ENCODE results near the gene NFS1.
"Not testable (repeated sequence)": the region's sequence is repeated elsewhere in the genome, so short reads cannot be mapped to it uniquely, and the experiment has no call there.

NFS1 gene

DNA sequence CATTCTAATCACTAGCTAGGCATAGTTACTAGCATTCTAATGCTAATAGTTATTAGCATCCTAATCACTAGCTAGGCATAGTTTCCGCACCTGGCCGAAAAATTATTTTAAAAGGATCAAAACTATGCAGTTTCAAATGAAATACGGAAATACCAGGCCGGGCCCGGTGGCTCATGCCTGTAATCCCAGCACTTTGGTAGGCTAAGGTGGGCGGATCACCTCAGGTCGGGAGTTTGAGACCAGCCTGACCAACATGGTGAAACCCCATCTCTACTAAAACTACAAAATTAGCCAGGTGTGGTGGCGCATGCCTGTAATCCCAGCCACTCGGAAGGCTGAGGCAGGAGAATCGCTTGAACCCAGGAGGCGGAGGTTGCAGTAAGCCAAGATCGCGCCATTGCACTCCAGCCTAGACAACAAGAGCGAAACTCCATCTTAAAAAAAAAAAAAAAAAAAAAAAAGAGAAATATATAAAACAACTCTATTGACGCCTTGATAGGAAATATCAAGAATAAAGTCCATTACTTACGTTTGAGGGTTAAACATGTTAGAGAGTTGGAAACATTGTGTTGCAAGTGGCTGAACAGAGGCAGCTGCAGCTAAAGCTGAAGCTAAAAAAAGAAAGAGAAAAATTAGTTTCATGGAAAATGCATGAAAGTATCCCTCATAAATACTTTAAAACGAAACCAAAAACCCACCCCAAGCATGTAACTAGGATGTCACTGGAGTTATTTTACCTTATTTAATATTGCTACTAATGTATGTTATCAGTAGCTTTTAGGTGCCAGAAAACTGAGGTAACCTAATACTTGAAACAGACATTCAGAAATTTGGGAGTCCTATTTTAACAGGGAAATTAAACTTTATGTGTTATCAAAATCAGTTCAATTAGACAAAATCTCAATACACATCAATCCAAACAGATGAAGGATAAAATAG, 7.7 kb upstream of the NFS1 start:
- not testable (repeated sequence) for DNase-seq (ENCODE audit: low spot score)

DNA sequence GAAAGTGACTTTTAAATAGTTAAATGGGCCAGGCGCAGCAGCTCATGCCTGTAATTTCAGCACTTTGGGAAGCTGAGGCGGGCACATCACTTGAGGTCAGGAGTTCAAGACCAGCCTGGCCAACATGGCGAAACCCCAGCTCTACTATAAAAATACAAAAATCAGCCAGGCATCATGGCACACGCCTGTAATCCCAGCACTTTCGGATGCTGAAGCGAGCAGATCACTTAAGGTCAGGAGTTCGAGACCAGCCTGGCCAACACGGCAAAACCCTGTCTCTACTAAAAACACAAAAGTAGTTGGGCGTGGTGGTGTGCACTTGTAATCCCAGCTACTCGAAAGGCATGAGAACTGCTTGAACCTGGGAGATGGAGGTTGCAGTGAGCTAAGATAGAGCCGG, 6.7 kb upstream of the NFS1 start:
- DNase-seq (ENCODE audit: low spot score), result not testable (repeated sequence)

DNA sequence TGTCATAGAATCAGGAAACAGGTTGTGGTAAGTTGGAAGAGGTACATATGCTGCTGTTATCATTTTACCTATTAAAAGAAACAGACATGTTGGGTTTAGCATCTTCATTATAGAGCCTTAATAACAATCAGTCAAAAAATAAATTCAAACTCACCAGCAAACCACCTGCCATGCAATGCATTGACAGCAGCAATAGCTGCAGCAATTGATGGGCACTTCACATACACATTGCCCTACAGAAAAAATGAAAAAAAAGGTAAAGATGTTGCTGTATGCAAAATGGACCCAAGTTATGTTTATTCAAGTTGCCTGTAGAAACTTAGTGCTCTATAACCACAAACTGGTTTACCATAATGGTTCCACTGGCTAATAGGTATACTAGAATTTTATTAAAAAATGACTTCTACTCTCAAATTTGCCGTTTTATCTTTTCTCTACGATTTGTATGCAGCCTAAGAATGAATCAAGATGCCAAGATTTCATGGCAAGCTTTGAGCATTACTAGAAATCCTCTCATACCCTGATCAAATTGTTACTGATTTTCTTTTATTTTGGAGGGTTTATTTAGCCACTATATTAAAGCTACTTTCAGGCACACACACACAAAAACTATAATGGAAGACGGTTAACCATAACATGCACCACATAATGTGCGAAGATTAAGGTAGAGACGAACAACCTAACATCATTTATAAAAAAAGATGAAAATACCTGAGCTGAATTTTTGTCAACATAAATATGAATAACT, 5.5 kb upstream of the NFS1 start:
- no peak for DNase-seq (ENCODE audit: low spot score)

DNA sequence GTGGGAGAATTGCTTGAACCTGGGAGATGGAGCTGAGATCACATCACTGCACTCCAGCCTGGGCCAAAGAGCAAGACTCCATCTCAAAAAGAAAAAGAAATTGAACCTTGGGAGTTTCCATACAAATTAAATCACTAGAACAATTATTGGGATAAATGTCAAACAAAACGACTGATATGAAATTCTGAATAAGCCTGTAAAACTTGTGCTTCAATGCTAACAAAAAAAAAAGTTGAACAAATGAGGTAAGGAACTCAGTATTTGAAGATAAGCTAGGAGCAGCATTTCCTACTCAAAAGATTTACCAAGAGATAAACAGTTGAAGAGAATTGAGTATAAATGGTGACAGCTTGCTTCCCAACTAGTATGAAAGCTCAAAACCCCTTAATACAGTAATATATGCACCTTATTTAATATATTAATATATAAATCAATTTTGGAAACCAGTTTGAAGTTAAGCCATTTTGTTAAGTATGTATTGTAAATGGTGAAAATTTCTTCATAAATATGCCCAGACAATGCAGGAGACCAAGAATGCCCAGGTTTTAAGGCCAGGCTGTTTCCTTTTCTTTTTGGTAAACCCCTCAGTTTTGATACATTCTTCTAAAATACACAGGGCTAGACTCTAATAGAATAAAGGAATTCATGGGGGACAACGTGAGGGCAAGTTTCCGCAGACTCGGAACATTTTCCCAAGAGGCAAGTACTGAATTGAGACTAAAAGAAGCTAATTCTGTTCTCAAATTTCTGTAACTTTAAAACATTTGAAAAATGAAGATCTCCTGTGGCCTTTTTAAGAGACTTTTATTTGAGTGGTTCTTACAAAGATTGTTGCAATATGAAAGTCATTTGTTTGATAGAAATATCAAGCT, 3.9 kb upstream of the NFS1 start:
- no peak for DNase-seq (ENCODE audit: low spot score)

DNA sequence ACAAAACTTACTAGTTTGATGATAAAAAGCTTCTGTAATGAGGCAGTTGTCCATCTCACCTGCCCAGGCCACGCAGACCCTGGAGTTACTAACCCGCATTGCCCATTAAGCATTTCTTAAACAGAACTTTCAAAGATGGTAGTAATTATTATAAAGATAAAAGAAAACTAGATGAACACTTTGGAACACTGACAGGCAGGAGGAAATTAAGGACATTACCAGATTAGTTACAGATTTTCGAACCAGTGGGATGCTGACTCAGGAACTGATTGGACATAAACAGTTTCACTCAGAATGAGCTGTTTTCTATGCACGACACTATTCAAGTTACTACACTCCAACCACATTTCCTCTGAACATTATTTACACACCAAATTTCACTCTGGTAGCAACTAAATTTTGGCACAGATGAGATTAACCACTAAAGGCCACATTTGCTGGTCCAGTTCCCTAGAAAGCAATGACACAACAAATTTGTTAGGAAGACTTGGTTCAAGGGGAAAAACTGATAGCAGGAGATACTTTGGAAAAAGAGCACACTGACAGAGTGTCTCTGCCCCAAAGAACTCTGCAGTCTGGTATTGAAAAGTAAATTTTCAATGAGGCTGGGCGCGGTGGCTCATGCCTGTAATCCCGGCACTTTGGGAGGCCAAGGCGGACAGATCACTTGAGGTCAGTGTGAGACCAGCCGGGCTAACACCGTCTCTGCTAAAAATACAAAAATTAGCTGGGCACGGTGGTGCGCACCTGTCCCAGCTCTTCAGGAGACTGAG, 3.1 kb upstream of the NFS1 start:
- no peak for DNase-seq (ENCODE audit: low spot score)

DNA sequence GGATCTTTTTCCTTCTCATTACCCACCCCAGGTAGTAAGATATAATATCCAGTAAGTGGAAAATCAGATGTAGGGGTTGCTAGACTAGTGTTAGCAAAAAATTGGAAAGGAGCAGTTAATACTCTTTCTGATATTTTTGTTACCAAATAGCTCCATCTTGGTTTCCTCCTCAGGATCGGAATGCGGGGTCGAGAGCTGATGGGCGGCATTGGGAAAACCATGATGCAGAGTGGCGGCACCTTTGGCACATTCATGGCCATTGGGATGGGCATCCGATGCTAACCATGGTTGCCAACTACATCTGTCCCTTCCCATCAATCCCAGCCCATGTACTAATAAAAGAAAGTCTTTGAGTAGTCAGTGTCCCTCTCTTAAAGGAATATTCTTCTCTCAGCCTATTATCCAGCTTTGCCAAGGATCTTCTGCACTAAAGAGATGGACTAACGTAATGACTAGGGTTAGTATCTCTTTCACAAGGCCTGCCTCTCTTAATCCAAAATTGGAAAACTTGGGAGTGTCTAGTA, 1.5 kb upstream of the NFS1 start:
- no peak for DNase-seq (ENCODE audit: low spot score)

DNA sequence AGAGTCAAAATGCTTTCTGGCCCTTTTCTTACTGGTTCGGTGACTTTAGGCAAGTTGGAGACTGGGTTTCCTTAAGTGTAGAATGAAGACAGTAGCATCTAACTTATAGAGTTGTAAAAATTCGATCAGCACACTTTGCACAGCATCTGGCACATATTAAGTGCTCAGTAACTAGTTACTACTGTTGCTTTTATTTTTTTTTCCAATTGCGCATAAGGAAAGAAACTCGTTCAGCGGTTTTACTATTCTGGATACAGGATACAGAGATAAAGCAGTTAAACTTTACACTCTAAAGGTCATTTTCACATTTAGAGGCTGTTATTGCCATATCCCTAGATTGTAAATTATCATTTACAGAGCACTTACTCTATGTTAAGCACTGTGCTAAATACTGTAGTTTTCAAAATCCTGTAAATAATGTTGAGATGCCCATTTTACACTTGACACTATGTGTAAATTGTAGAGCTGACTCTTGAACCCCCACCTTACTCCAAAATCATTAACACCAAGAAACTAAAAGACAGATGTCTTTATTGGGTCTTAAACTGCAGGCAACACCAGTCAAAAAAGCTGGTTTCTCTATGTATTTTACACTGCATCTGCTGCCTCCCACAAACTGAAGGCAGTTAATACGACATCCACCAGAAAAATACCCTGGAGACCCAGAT, 939 bp upstream of the NFS1 start:
- DNase-seq (ENCODE audit: low spot score), result no peak

DNA sequence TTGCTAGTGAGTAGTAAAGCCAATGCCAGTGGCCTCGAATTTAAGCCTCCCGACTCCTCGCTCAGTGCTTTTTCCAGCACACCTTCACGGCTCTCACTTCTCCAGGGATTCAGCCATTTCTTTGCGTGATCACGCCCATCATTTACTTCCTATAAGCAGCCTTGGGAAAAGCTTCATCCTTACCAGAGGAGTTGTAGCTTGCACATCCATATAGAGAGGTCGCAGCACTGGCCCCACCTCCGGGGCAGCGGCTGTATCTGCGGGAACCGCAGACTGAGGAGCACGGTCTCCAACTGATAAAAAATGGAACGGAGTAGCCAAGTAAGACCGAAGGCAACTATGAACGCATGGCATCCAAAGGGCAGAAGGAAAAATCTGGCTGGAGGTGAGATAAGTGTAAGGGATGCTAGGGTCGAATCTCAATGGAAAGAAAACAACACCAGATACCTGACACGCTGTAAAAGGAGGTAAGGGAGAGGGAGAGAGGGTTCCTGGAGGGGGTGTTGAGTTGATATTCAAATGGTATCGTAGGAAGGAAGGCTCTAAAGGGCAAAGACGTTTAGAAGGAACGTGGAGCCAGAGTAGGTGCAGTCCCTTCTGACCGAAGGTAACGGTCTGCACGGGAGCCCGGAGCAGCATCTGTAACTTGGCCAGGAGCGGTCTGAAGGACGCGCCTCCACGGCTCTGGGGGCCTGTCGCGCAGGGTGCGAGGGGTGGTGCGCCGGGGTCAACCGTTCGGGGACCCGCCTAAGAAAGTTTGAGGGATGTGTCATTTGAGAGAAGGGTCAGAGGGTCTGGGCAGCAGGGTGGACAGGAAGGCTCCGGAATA, 640 bp downstream of the NFS1 start:
- DNase-seq (ENCODE audit: low spot score), result no peak

DNA sequence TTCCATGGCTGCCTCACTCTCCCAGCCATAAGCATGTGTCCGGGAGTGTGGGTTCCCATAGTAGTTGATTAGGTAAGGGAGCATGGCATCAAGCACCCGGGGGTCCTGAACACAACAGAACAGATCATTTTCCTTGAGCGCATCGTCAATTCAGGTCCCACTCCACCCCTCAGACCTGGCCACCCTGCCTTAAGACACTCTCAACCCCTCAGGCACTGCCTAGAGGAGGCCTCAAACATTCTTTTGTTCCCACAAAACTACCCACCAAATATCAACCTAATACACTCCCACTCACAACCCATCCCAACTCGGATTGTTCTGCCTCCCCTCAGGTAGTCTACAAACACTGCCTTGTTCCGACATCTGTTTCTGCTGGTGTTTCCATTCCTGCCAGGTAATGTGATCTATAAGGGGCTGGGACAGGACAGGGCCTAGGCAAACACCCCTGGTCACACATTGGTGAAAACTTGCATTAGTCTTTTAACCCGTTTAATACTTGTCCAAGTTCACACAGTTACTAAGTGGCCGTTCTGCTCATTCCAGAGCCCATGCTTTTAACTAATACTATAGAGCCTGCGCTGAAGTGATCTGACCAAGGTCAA, 1.4 kb downstream of the NFS1 start:
- no peak for DNase-seq (ENCODE audit: low spot score)

DNA sequence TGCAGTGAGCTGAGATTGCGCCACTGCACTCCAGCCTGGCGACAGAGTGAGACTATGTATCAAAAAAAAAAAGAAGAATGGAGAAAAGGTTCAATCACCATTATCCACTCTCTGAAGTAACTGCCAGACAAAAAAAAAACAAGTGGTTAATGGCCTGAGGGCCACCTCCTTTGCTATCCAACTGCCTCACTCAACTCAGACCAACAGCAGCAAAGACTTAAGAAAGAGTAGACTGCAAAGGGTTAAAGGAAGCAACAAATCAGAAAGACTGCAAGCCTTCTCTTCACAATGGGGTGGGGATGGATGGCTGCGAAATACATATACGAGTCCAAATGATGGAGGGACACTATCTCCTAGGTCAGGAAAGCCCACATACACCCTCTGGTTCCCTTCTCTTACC, 3.2 kb downstream of the NFS1 start:
- no peak for DNase-seq (ENCODE audit: low spot score)

DNA sequence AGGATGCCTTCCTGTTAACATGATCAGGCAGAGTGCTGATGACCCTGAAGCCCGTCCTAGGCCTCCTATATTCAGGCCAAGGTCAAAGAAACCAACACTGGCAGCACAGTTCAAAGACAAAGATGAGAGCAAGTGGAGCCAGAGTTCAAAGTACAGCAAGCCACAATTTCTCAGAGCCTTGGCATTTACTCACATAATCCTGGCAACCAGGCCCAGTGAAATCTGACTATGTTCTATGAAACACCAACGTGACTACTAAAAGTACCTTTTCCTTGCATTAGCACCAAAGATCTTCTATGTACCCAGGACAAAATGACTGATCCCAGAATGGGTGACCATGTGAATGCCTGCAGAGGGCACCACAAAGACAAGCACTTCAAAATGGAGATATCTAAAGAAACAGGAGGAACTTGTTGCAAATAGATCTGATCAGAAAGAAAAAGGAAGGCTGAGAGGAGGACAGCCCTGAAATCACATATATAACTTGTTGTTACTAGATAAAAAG, 3.9 kb downstream of the NFS1 start:
- DNase-seq (ENCODE audit: low spot score), result no peak

DNA sequence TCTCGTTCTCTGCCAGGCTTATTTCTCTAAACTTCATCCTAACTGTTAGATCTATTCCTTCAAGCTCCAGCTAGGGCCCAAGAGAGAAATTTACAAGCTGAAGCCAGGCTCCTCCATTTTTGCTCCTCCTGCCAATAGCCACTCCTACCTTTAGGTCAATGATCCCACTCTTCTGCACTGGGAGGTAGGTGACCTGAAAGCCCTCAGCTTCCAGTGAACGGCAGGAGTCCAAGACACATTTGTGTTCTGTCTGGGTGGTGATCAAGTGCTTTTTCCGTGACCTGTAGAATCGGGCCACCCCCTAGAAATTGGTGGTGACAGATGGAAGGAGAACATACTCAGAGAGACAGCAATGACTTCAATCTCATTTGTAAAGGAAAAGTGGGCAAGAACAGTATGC, 8.9 kb downstream of the NFS1 start:
- DNase-seq (ENCODE audit: low spot score), result peak; percentile 2

DNA sequence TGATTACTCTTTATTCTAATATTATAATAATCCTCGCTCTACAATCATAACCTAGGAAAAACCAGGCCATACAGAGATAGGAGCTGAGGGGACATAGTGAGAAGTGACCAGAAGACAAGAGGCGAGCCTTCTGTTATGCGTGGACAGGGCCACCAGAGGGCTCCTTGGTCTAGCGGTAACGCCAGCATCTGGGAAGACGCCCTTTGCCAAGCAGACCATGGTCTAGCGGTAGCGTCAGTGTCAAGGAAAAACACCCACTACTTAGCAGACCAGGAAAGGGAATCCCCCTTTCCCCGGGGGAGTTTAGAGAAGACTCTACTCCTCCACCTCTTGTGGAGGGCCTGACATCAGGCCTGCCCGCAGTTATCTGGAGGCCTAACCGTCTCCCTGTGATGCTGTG, 12.3 kb downstream of the NFS1 start:
- peak; percentile 7 for DNase-seq (ENCODE audit: low spot score)

DNA sequence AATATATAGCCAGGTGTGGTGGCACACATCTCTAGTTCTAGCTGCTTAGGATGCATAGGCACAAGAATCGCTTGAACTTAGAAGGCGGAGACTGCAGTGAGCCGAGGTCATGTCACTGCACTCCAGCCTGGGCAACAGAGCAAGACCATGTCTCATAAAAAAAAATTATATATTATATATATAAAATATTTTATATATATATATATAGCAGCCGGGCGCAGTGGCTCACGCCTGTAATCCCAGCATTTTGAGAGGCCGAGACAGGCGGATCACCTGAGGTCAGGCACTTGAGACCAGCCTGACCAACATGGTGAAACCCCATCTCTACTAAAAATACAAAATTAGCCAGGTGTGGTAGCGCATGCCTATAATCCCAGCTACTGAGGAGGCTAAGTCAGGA, 13.8 kb downstream of the NFS1 start:
- DNase-seq (ENCODE audit: low spot score), result not testable (repeated sequence)

DNA sequence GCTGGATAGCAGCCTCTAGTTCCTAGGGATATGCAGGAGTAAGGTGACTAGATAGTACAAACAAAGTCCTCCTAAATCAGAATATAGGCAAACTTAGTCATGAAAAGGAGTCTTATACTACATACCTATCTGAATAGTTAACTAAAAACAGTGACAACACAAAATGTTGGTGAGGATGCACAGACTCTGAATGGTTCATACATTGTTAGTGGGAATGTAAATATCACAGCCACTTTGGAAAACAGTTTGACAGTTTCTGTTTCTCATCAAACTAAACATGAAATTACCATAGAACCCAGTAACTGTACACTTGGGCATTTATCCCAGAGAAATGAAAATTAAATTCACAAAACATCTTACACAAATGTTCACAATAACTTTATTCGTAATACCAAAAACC, 17.2 kb downstream of the NFS1 start:
- no peak for DNase-seq (ENCODE audit: low spot score)

DNA sequence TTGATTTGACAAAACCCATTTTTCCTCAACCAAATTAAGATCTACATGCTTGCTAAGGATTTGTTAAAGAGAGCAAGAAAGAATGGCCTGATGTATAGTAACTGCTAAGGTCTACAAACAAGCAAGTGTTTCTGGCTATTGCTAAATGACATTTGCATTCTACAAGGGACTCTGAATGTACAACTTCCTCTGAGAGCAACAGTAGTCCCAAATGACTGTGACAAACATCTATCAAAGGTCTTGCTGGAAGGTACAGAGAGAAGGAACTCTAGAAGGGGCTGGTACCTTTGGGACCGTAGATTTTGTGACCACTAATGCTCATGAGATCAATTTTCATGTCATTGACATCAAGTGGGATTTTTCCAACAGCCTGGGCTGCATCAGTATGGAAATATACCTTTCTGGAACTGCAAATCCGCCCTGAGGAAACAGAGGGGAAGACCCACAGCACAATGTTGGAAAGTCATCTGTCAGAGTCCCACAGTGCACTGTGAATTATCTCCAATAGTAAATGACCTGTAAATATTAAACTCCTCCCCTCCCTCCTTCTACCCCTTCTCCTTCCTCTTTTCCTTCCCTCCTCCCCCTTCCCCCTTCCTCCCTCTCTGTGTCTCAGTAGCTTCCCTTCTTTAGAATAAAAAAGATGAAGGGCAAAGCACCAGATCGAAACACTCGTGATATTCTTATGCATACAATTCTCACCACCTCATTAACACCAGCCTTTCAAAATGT, 18.5 kb downstream of the NFS1 start:
- DNase-seq (ENCODE audit: low spot score), result no peak

DNA sequence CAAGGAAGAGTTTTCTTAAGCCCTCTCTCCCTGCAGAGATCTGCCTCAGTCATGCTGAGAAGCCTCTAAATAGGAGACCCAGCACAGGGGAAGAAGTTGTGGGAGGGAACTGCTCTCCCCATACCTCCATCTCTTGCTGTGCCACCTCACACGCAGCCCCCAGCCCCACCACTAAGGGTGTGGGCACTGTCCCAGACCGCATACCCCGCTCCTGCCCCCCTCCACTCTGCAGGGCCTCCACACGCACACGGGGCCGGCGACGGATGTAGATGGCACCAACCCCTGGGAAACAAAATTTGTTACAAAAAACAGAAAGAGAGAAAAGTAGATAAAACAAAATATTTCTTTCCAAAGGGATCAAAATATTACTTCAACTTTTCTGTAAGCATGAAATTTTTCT, 24.2 kb downstream of the NFS1 start:
- DNase-seq (ENCODE audit: low spot score), result no peak

DNA sequence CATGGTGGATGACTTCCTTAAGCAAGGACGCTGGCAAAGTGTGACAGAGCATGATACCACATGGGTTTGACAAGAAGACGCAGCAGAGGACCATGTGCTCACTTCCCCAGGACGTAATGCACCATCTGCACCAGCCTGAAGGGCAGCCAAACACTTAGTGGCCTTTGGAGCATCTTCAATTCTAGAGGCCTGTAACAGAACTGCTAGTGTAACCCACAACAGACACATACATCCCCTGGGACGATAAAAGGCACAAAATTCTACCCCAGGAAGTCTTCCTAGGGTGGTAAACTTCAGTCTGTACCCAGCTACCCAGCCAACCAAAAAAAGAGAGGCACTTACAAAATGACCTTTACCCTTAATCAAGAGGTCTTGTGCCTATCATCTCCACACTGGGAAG, 25.3 kb downstream of the NFS1 start:
- peak; percentile 3 for DNase-seq (ENCODE audit: low spot score)

DNA sequence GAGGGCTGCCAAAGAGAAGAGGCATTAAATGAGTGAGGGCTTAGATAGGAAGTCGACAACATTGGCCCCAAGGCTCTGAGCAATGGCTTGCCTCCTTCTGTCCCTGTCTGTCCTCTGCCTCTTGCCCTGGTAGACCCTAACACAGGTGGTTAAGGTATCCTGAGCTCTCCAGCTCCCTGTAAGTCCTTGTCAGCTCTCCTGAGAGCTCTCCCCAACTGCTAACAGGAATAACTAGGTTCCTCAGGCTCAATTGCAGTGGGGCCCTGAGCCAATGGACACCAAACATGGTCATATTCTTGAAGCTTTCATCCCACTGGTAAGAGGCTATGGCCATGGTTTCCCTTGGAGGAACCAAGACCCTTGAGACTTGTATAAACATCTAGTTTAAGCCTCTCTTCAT, 29.5 kb downstream of the NFS1 start:
- peak; percentile 3 for DNase-seq (ENCODE audit: low spot score)
